ENCODE measurements around the gene ARHGEF6. TPM values are rescaled to one million over a fixed set of nuclear protein-coding genes. Genes with fewer than 3 reads are reported as not detected.

ARHGEF6 gene
- polyA plus RNA-seq, 1 donor from 2014 or later, result 1.8 TPM

GRCh38 chrX:136810493-136810892, 29.8 kb upstream of the ARHGEF6 start:
- H3K9ac ChIP-seq (ENCODE audit: low read length), result no peak overlapping the region
- TF ChIP-seq SMC3 (conservative IDR thresholded peaks at IDR 0.05; ENCODE audit: poor library complexity) (no peak), EZH2 (IDR thresholded peaks at IDR 0.05; ENCODE audit: borderline replicate concordance, insufficient read depth, low read length, poor library complexity, severe bottlenecking) (no peak), TAF1 (IDR thresholded peaks at IDR 0.05; ENCODE audit: low read depth) (no peak), POLR2AphosphoS5 (IDR thresholded peaks at IDR 0.05) (no peak), EP300 (conservative IDR thresholded peaks at IDR 0.05; ENCODE audit: poor library complexity, severe bottlenecking) (no peak), MXI1 (conservative IDR thresholded peaks at IDR 0.05; ENCODE audit: poor library complexity, severe bottlenecking) (no peak)
- TF ChIP-seq, protein P1, sequence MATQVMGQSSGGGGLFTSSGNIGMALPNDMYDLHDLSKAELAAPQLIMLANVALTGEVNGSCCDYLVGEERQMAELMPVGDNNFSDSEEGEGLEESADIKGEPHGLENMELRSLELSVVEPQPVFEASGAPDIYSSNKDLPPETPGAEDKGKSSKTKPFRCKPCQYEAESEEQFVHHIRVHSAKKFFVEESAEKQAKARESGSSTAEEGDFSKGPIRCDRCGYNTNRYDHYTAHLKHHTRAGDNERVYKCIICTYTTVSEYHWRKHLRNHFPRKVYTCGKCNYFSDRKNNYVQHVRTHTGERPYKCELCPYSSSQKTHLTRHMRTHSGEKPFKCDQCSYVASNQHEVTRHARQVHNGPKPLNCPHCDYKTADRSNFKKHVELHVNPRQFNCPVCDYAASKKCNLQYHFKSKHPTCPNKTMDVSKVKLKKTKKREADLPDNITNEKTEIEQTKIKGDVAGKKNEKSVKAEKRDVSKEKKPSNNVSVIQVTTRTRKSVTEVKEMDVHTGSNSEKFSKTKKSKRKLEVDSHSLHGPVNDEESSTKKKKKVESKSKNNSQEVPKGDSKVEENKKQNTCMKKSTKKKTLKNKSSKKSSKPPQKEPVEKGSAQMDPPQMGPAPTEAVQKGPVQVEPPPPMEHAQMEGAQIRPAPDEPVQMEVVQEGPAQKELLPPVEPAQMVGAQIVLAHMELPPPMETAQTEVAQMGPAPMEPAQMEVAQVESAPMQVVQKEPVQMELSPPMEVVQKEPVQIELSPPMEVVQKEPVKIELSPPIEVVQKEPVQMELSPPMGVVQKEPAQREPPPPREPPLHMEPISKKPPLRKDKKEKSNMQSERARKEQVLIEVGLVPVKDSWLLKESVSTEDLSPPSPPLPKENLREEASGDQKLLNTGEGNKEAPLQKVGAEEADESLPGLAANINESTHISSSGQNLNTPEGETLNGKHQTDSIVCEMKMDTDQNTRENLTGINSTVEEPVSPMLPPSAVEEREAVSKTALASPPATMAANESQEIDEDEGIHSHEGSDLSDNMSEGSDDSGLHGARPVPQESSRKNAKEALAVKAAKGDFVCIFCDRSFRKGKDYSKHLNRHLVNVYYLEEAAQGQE (IDR thresholded peaks at IDR 0.05; ENCODE audit: borderline replicate concordance), result no peak
- TF ChIP-seq, protein P2, sequence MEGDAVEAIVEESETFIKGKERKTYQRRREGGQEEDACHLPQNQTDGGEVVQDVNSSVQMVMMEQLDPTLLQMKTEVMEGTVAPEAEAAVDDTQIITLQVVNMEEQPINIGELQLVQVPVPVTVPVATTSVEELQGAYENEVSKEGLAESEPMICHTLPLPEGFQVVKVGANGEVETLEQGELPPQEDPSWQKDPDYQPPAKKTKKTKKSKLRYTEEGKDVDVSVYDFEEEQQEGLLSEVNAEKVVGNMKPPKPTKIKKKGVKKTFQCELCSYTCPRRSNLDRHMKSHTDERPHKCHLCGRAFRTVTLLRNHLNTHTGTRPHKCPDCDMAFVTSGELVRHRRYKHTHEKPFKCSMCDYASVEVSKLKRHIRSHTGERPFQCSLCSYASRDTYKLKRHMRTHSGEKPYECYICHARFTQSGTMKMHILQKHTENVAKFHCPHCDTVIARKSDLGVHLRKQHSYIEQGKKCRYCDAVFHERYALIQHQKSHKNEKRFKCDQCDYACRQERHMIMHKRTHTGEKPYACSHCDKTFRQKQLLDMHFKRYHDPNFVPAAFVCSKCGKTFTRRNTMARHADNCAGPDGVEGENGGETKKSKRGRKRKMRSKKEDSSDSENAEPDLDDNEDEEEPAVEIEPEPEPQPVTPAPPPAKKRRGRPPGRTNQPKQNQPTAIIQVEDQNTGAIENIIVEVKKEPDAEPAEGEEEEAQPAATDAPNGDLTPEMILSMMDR (IDR thresholded peaks at IDR 0.05; ENCODE audit: poor library complexity, severe bottlenecking), result no peak

GRCh38 chrX:136806891-136807410, 26.2 kb upstream of the ARHGEF6 start:
- no peaks in the 10 kb centered on the region for H3K9me2 ChIP-seq (ENCODE audit: insufficient read depth, low read length)
- H4K20me1 ChIP-seq (ENCODE audit: insufficient read depth), result no peaks in the 10 kb centered on the region
- no peaks in the 10 kb centered on the region for H3F3A ChIP-seq (ENCODE audit: insufficient read depth, low read length, poor library complexity, severe bottlenecking)
- H3K4me3 ChIP-seq (ENCODE audit: low read length), result no peak overlapping the region
- no peaks in the 10 kb centered on the region for H3K27me3 ChIP-seq (ENCODE audit: insufficient read depth, low read depth, low read length)
- no peaks in the 10 kb centered on the region for H3K36me3 ChIP-seq (ENCODE audit: insufficient read depth, low read length)
- no peak for TF ChIP-seq EZH2 (IDR thresholded peaks at IDR 0.05; ENCODE audit: borderline replicate concordance, insufficient read depth, low read length, poor library complexity, severe bottlenecking)
- TF ChIP-seq, protein P2 (IDR thresholded peaks at IDR 0.05; ENCODE audit: poor library complexity, severe bottlenecking), result no peak
- TF ChIP-seq MXI1 (conservative IDR thresholded peaks at IDR 0.05; ENCODE audit: poor library complexity, severe bottlenecking), result no peak
- TF ChIP-seq SMC3 (conservative IDR thresholded peaks at IDR 0.05; ENCODE audit: poor library complexity), result no peak
- TF ChIP-seq, protein P1 (IDR thresholded peaks at IDR 0.05; ENCODE audit: borderline replicate concordance), result no peak
- no peak for TF ChIP-seq RAD21 (conservative IDR thresholded peaks at IDR 0.05)
- TF ChIP-seq EP300 (conservative IDR thresholded peaks at IDR 0.05; ENCODE audit: poor library complexity, severe bottlenecking), result no peak
- TF ChIP-seq POLR2AphosphoS5 (IDR thresholded peaks at IDR 0.05), result no peak
- no peak for TF ChIP-seq TAF1 (IDR thresholded peaks at IDR 0.05; ENCODE audit: low read depth)
- no peaks in the 10 kb centered on the region for H3K79me2 ChIP-seq (replicated peaks; ENCODE audit: insufficient read depth, low read length)
- no peak overlapping the region for H3K27ac ChIP-seq (ENCODE audit: low read length)
- H2AFZ ChIP-seq (ENCODE audit: low read depth, low read length), result no peak overlapping the region
- H3K4me2 ChIP-seq (ENCODE audit: low read length), result no peak overlapping the region
- H3K9me3 ChIP-seq (ENCODE audit: low read length), result no peaks in the 10 kb centered on the region
- H3K9ac ChIP-seq (ENCODE audit: low read length), result no peak overlapping the region

More at GRCh38 chrX:136810493-136810892, 29.8 kb upstream of the ARHGEF6 start:
- no peak overlapping the region for H2AFZ ChIP-seq (ENCODE audit: low read depth, low read length)
- H3K4me3 ChIP-seq (ENCODE audit: low read length), result no peak overlapping the region
- H3K79me2 ChIP-seq (replicated peaks; ENCODE audit: insufficient read depth, low read length), result no peaks in the 10 kb centered on the region
- H3K27ac ChIP-seq (ENCODE audit: low read length), result no peak overlapping the region
- no peaks in the 10 kb centered on the region for H3K27me3 ChIP-seq (ENCODE audit: insufficient read depth, low read depth, low read length)
- H3K9me2 ChIP-seq (ENCODE audit: insufficient read depth, low read length), result no peaks in the 10 kb centered on the region
- no peaks in the 10 kb centered on the region for H4K20me1 ChIP-seq (ENCODE audit: insufficient read depth)
- H3K36me3 ChIP-seq (ENCODE audit: insufficient read depth, low read length), result no peaks in the 10 kb centered on the region
- no peaks in the 10 kb centered on the region for H3F3A ChIP-seq (ENCODE audit: insufficient read depth, low read length, poor library complexity, severe bottlenecking)
- no peak overlapping the region for H3K4me2 ChIP-seq (ENCODE audit: low read length)
- no peaks in the 10 kb centered on the region for H3K9me3 ChIP-seq (ENCODE audit: low read length)
